GM19025 (cell line): ENCODE results near the gene SMIM10L1.

Source experiments
- ATAC-seq: cut with Tn5 transposase; IDR thresholded peaks from one replicate; pipeline ENCODE4 v1.9.1; 2021; ENCODE audit warnings: mild to moderate bottlenecking, low read depth, moderate library complexity; ENCODE audit not compliant: unreplicated experiment

The SMIM10L1 gene

DNA sequence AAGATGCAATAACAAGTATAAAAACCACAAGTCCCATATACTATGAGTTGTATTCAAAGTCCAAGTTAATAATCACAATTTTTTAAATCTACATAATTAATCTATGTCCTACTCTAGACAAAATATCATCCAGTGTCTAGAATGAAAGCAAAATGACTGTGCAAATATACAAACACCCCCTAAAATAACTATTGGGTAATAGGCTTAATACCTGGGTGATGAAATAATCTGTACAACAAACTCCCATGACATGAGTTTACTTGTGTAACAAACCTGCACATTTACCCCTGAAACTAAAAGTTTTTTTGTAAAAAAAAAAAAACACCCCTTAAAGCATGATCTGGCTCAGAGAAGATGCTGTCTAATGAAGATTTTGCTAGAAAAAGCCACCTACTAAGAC is 11.5 kb downstream of the SMIM10L1 start:
- ATAC-seq = no peak

DNA sequence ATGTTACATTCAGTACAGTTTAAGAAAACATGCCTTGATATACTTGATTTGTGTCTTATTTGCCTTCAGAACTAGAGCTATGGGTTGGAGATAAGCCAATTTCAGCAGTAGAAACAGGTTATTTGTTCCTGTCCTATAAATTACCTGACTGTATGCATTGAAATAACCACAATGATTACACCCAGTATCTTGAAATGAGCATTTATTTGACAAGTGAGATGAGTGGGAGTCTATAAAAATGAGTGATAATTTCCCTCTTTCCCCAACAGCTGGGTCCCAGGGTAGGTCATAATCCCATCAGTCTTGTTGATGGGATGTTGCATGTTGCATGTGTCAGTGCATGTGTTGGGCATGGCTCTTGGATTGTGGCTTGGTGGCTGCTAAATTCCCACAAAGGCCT is 12.0 kb downstream of the SMIM10L1 start:
- ATAC-seq = no peak

DNA sequence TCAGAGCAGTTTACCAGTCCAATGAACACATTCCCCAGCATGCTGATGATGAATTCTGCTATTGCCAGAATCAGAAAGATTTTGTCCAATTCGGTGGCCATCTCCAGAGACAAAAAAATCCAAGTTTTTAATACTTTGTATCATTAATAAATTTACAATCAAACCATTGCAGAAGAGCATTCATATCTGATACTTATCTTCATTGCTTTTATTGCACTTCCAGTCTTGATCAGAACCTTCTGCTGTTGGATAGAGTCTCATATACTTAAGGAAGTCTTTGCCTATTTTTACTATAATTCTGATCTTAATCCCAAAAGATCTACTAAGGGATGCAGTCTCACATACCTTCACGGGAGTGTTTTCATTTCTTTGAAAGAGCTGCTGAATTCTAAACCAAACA is 15.8 kb downstream of the SMIM10L1 start, which contains the start of gene TAS2R42:
TAS2R42 (minus strand) TSS at position 101 of the 400 bp plus-strand sequence; CDS start at position 101, 0 bp downstream.
- no peak for ATAC-seq

GRCh38 chr12:11202811-11203210 is 31.8 kb downstream of the SMIM10L1 start:
- ATAC-seq = no peak

- no peak for ATAC-seq
Observed at GRCh38 chr12:11204173-11204572, 33.2 kb downstream of the SMIM10L1 start.

DNA sequence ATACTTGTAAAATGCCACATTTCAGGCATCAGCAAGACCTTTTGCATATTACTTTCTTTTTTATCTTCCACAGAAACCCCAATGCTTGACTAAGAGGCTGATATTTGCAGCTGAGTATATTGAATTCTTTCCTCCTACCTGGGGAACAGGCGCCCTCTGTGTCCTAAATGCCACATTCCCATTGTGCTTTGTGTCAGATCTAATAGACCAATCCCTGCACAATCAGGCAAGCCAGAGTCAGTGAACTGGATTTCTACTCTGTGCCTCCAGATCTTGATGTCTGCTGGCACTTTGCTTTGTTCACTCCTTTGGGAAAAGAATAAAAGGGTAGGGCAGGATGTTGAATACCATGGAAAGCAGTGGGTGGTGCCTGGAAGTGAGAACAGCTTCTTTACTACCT is 38.1 kb downstream of the SMIM10L1 start:
- no peak for ATAC-seq
